ENCODE measurements around the gene ATP5F1C. TPM values are rescaled to one million over a fixed set of nuclear protein-coding genes. Genes with fewer than 3 reads are reported as not detected.
"Not testable (repeated sequence)": the region's sequence is repeated elsewhere in the genome, so short reads cannot be mapped to it uniquely, and the experiment has no call there.

Gene ATP5F1C
- polyA plus RNA-seq, 3 donors: 179 to 455 (median 437) TPM

DNA sequence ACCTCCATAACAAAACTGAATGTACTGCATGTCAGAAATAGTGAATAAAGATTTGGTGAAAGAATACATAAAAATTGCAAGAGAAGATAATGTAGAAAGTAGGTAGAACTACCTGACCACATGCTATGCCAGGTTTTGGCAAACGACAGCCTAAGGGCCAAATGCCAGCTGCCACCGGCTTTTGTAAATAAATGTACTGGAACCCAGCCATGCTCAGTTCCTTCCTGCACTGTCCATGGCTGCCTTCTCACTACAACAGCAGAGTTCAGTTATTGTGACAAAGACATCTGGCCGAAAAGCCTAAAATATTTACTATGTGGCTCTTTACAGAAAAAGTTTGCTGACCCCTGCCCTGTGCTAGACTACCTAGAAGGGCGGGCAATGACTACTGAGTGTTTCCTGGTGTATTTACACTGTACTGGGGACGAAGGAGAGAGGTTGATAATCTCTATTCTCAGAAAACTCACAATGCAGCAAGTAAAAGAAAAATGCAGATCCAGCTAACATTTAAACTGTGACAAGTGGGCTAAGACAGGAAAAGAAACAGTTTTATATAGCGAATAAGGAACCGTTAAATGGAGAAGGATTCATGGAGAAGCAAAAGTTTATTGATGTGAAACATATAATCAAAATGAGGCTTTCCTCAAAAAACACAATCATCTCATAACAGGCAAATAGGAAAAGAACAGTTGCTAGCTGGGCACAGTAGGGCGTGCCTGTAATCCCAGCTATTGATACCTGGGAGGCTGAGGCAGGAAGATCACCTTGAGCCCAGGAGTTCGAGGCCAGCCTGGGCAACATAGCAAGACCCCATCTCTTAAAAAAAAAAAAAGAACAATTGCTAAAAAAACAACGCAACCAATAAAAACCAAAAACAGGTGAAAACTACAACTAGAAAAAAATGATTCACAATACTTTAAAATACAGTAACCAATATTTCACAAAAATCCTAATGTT is 13.9 kb upstream of the ATP5F1C start:
- H3K27ac Mint-ChIP-seq: no peak overlapping the region
- no peaks in the 10 kb centered on the region for H3K79me2 ChIP-seq (ENCODE audit: insufficient read depth, low read length)
- no peak overlapping the region for H3K4me3 ChIP-seq (replicated peaks in 1 of 3; ENCODE audit: low read depth in 2 of 3, low read length in 3 of 3)
- H3K27me3 ChIP-seq (ENCODE audit: control insufficient read depth in 2 of 2, insufficient read depth in 2 of 2, low read length in 2 of 2): no peaks in the 10 kb centered on the region
- TF ChIP-seq, protein P1, sequence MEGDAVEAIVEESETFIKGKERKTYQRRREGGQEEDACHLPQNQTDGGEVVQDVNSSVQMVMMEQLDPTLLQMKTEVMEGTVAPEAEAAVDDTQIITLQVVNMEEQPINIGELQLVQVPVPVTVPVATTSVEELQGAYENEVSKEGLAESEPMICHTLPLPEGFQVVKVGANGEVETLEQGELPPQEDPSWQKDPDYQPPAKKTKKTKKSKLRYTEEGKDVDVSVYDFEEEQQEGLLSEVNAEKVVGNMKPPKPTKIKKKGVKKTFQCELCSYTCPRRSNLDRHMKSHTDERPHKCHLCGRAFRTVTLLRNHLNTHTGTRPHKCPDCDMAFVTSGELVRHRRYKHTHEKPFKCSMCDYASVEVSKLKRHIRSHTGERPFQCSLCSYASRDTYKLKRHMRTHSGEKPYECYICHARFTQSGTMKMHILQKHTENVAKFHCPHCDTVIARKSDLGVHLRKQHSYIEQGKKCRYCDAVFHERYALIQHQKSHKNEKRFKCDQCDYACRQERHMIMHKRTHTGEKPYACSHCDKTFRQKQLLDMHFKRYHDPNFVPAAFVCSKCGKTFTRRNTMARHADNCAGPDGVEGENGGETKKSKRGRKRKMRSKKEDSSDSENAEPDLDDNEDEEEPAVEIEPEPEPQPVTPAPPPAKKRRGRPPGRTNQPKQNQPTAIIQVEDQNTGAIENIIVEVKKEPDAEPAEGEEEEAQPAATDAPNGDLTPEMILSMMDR (IDR thresholded peaks at IDR 0.05): no peak
- no peak for DNase-seq
- H3K36me3 Mint-ChIP-seq: peaks cover 75 to 93% of the 10 kb centered on the region in 2 donors
- WGBS (ENCODE audit: insufficient coverage): 33% methylated on average over 3 of the region's 10 CpGs
- no peaks in the 10 kb centered on the region for H3K4me1 ChIP-seq (ENCODE audit: control insufficient read depth in 1 of 2, insufficient read depth in 2 of 2, low read length in 2 of 2)
- H3K36me3 ChIP-seq (replicated peaks in 1 of 2; ENCODE audit: control insufficient read depth in 1 of 2, insufficient read depth in 2 of 2, low read length in 2 of 2): peaks cover 86 to 100% of the 10 kb centered on the region in 2 donors
- no peak overlapping the region for H2AFZ ChIP-seq (ENCODE audit: insufficient read depth, low read depth, low read length, poor library complexity, severe bottlenecking)
- no peaks in the 10 kb centered on the region for H3K4me1 Mint-ChIP-seq
- H3K9ac ChIP-seq (ENCODE audit: insufficient read depth, low read length, poor library complexity, severe bottlenecking): no peak overlapping the region
- H3K27me3 Mint-ChIP-seq (ENCODE audit: low read depth in 3 of 3): peaks cover 0 to 2% (median 0%) of the 10 kb centered on the region in 3 donors
- no peak overlapping the region for H3K27ac ChIP-seq (ENCODE audit: low read depth in 1 of 2, low read length in 2 of 2)
- H3K9me3 ChIP-seq (replicated peaks in 1 of 2; ENCODE audit: control insufficient read depth in 1 of 2, insufficient read depth in 1 of 2, low read length in 2 of 2): no peaks in the 10 kb centered on the region
- no peak overlapping the region for H3K4me2 ChIP-seq (replicated peaks; ENCODE audit: extremely low read depth, low read length, poor library complexity, severe bottlenecking)
- no peaks in the 10 kb centered on the region for H3K9me3 Mint-ChIP-seq
- H4K20me1 ChIP-seq (ENCODE audit: insufficient read depth, low read length): peaks cover 5% of the 10 kb centered on the region
- intact Hi-C loops (cut with micrococcal nuclease): no loop called here
- no peak overlapping the region for H3K4me3 Mint-ChIP-seq

DNA sequence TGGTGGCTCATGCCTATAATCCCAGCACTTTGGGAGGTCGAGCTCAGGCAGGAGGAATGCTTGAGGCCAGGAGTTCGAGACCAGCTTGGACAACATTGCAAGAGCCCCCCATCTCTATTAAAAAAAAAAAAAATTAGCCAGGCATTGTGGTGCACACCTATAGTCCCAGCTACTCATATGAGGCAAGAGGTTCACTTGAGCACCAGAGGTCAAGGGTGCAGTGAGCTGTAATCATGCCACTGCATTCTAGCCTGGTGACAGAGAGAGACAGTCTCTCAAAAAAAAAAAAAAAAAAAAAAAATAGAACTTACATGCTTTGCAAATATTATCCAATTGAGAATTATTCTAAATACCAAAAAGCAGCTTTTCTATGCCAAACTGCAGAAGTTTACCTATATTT is 11.2 kb upstream of the ATP5F1C start:
- Histone ChIP-seq H3K36me3 (replicated peaks in 1 of 2; ENCODE audit: control insufficient read depth in 1 of 2, insufficient read depth in 2 of 2, low read length in 2 of 2) (peaks cover 82 to 99% of the 10 kb centered on the region in 2 donors), H2AFZ (ENCODE audit: insufficient read depth, low read depth, low read length, poor library complexity, severe bottlenecking) (no peak overlapping the region), H3K4me2 (replicated peaks; ENCODE audit: extremely low read depth, low read length, poor library complexity, severe bottlenecking) (no peak overlapping the region), H3K9ac (ENCODE audit: insufficient read depth, low read length, poor library complexity, severe bottlenecking) (no peak overlapping the region), H3K9me3 (replicated peaks in 1 of 2; ENCODE audit: control insufficient read depth in 1 of 2, insufficient read depth in 1 of 2, low read length in 2 of 2) (no peaks in the 10 kb centered on the region), H3K79me2 (ENCODE audit: insufficient read depth, low read length) (peaks cover 15% of the 10 kb centered on the region), H4K20me1 (ENCODE audit: insufficient read depth, low read length) (peaks cover 24% of the 10 kb centered on the region), H3K27ac (ENCODE audit: low read depth in 1 of 2, low read length in 2 of 2) (no peak overlapping the region), H3K4me1 (ENCODE audit: control insufficient read depth in 1 of 2, insufficient read depth in 2 of 2, low read length in 2 of 2) (no peaks in the 10 kb centered on the region), H3K4me3 (replicated peaks in 1 of 3; ENCODE audit: low read depth in 2 of 3, low read length in 3 of 3) (no peak overlapping the region), H3K27me3 (ENCODE audit: control insufficient read depth in 2 of 2, insufficient read depth in 2 of 2, low read length in 2 of 2) (no peaks in the 10 kb centered on the region)
- peaks cover 0 to 2% (median 0%) of the 10 kb centered on the region in 3 donors for H3K27me3 Mint-ChIP-seq (ENCODE audit: low read depth in 3 of 3)
- DNase-seq: no peak
- WGBS (ENCODE audit: insufficient coverage): no CpG with 5 or more reads among the region's 2 CpGs
- H3K9me3 Mint-ChIP-seq: no peaks in the 10 kb centered on the region
- H3K36me3 Mint-ChIP-seq: peaks cover 76 to 94% of the 10 kb centered on the region in 2 donors
- TF ChIP-seq, protein P1 (IDR thresholded peaks at IDR 0.05): no peak
- H3K4me1 Mint-ChIP-seq: peaks cover 2% of the 10 kb centered on the region
- no peak overlapping the region for H3K27ac Mint-ChIP-seq
- H3K4me3 Mint-ChIP-seq: no peak overlapping the region
- intact Hi-C loops (cut with micrococcal nuclease): no loop called here

DNA sequence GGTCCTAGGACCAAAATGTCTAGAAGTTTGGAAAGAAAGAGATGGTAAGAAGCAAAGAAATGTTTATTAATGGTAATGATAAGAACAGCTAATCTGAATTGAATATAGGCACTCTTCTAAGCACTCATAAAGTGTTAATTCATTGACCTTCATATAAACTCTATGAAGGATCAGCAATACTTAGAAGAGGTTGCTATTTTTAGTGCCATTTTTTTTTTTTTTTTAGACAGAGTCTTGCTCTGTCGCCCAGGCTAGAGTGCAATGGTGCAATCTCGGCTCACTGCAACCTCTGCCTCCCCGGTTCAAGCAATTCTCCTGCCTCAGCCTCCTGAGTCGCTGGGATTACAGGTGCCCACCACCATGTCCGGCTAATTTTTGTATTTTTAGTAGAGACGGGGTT is 5.8 kb upstream of the ATP5F1C start:
- DNase-seq; H2AFZ ChIP-seq (ENCODE audit: insufficient read depth, low read depth, low read length, poor library complexity, severe bottlenecking); H3K4me2 ChIP-seq (replicated peaks; ENCODE audit: extremely low read depth, low read length, poor library complexity, severe bottlenecking); H3K4me3 ChIP-seq (replicated peaks in 1 of 3; ENCODE audit: low read depth in 2 of 3, low read length in 3 of 3); intact Hi-C loops (cut with micrococcal nuclease); H3K9me3 ChIP-seq (replicated peaks in 1 of 2; ENCODE audit: control insufficient read depth in 1 of 2, insufficient read depth in 1 of 2, low read length in 2 of 2); H3K9ac ChIP-seq (ENCODE audit: insufficient read depth, low read length, poor library complexity, severe bottlenecking); H3K27ac ChIP-seq (ENCODE audit: low read depth in 1 of 2, low read length in 2 of 2); H3K27ac Mint-ChIP-seq; H3K27me3 ChIP-seq (ENCODE audit: control insufficient read depth in 2 of 2, insufficient read depth in 2 of 2, low read length in 2 of 2); H3K4me3 Mint-ChIP-seq; H3K9me3 Mint-ChIP-seq; H3K27me3 Mint-ChIP-seq (ENCODE audit: low read depth in 3 of 3): not testable (repeated sequence)
- peaks cover 14% of the 10 kb centered on the region in 2 donors for H3K4me1 ChIP-seq (ENCODE audit: control insufficient read depth in 1 of 2, insufficient read depth in 2 of 2, low read length in 2 of 2)
- peaks cover 48 to 70% of the 10 kb centered on the region in 2 donors for H3K36me3 Mint-ChIP-seq
- peaks cover 38 to 55% of the 10 kb centered on the region in 2 donors for H3K36me3 ChIP-seq (replicated peaks in 1 of 2; ENCODE audit: control insufficient read depth in 1 of 2, insufficient read depth in 2 of 2, low read length in 2 of 2)
- peaks cover 25% of the 10 kb centered on the region for H3K4me1 Mint-ChIP-seq
- 86% methylated on average over 6 of the region's 6 CpGs for WGBS (ENCODE audit: insufficient coverage)
- peaks cover 69% of the 10 kb centered on the region for H3K79me2 ChIP-seq (ENCODE audit: insufficient read depth, low read length)
- H4K20me1 ChIP-seq (ENCODE audit: insufficient read depth, low read length): peaks cover 66% of the 10 kb centered on the region
